GM12864 (cell line): ENCODE measurements around the gene SEMG1.

ENCODE experiments used
- DNase-seq: peaks from one replicate; pipeline ENCODE4 v3.0.0-alpha.2; 2011; ENCODE audit warnings: low read depth
- H3K4me3 ChIP-seq: 2 replicates; pipeline ENCODE4 v1.5.1; 2011; ENCODE audit warnings: mild to moderate bottlenecking, low read depth, low read length, control low read depth
- TF ChIP-seq, protein P1 (sequence below): IDR thresholded peaks from 2 replicates; pipeline ENCODE4 v1.5.1; 2011; ENCODE audit warnings: low read depth, mild to moderate bottlenecking, moderate library complexity, low read length, control low read depth, inconsistent platforms; ENCODE audit errors: missing control alignments

Gene SEMG1

DNA sequence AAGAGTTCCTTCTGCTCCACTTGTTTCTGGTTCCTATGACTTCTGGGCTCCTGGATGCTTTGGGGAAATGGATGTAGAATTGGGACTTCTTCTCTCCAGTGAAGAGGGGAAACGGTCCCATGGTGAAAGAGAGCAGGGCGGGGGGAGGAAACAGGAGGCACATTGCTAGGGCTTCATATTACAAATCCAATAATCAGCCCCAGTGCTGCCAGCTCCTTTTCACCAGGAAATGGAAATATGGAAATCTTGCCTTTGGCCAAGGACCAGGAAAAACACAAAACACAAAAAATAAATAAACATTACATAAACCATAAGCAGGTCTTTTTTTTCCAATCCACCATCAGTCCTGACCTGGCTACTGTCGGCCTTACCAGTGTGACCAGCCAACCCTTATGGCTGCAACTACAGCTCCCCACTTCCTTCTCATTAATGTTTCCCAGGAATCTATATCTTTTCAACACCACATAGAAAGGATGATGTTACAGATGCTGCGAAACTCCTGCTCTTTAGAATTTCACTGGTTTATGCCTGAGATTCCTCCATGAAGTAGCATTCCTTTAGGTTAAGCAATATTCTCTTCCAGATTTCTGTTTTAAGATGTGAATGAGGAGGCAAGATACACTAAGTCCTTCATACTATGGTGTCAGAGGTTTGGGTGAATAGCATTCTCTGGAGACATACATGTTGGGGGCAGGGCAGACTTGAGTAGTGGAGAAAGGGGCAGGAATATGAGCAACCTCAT lies 30.1 kb upstream of the SEMG1 start:
- no peak for DNase-seq
- TF ChIP-seq, protein P1, sequence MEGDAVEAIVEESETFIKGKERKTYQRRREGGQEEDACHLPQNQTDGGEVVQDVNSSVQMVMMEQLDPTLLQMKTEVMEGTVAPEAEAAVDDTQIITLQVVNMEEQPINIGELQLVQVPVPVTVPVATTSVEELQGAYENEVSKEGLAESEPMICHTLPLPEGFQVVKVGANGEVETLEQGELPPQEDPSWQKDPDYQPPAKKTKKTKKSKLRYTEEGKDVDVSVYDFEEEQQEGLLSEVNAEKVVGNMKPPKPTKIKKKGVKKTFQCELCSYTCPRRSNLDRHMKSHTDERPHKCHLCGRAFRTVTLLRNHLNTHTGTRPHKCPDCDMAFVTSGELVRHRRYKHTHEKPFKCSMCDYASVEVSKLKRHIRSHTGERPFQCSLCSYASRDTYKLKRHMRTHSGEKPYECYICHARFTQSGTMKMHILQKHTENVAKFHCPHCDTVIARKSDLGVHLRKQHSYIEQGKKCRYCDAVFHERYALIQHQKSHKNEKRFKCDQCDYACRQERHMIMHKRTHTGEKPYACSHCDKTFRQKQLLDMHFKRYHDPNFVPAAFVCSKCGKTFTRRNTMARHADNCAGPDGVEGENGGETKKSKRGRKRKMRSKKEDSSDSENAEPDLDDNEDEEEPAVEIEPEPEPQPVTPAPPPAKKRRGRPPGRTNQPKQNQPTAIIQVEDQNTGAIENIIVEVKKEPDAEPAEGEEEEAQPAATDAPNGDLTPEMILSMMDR, result no peak
- H3K4me3 ChIP-seq, result no peak overlapping the region

DNA sequence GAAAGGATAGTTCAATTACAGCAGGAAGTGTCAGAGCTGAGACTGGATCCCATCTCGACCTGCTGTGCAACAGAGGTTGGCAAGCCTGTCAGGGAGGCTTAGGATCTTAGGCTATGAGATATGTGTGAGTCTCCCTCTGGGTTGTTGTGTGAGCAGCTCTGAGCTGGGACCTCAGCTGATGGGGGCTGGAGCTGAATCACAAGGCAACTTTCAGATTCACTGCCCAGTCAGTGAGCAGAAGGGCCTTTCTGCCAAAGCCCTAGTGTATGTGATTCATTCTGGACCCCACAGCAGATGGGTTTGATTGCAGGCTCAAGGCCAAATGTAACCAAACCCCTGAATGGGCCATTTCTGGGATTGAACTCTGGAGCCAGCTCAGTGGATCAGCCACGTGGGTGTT lies 27.7 kb upstream of the SEMG1 start:
- TF ChIP-seq, protein P1, result no peak
- no peak for DNase-seq
- H3K4me3 ChIP-seq, result no peak overlapping the region

- no peak overlapping the region for H3K4me3 ChIP-seq
- no peak for DNase-seq
- TF ChIP-seq, protein P1, result no peak
Observed at GRCh38 chr20:45181639-45182038, 25.2 kb upstream of the SEMG1 start.

DNA sequence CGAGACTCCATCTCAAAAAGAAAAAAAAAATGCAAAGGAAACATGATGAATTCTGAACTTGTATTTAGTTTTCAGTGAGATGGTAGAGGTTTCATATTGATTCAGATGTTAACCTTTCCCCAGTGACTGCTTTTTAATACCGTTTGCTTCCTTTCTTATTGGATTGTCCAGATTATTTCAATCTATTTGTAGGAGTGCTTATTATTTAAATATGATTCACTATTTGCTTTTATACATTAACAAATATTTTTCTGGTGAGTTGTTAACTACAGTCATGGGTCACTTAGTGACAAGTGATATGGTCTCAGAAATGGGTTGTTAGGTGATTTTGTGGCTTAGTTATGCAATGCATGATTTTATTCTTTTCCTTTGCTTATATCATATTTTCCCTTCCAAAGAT lies 23.7 kb upstream of the SEMG1 start:
- TF ChIP-seq, protein P1, result no peak
- DNase-seq, result no peak
- H3K4me3 ChIP-seq, result no peak overlapping the region

DNA sequence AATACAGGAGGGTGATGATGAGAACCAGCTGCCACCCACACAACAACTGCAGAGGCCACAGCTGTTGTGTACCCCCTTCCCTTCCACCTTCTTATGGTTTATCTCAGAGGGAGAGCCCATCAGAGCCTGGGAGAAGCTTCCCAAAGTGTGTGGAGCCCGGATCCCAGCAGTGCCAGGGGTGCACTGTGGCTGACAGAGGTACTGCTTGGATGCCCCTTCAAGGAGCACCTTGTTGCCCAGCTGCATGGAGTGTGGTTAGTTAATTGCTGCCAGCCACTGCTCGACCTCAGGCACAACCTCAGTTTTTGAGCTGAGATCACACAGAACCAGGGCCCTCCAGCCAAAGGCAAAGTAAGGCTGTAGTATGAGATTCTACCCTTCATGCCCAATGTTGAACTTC lies 19.1 kb upstream of the SEMG1 start:
- no peak for DNase-seq
- H3K4me3 ChIP-seq, result no peak overlapping the region
- TF ChIP-seq, protein P1, result no peak

GRCh38 chr20:45189067-45189609 lies 17.7 kb upstream of the SEMG1 start:
- DNase-seq, result no peak
- H3K4me3 ChIP-seq, result no peak overlapping the region
- TF ChIP-seq, protein P1, result no peak

DNA sequence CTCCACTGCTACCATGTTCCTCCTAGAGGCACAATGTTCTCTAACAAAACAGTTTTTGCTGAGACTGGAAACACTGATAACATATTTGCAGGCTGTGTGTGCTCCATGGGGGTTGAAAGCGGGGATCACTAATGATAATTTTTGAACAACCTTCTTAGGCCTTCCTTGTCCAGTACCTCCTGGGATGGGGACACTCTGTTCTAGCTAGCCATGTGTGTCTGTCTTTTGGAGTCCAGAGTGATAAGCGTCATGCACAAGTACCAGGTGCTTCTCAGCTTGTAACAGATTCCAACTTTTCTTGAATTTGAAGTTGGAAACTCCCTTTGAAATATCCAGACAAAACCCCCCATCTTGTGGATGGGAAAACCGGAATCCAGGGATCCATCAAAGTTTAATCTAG lies 17.0 kb upstream of the SEMG1 start:
- TF ChIP-seq, protein P1, result no peak
- no peak overlapping the region for H3K4me3 ChIP-seq
- no peak for DNase-seq
